Neural progenitor cell (in vitro differentiated cells): ENCODE results near the gene SMU1. TPM values are rescaled to one million over a fixed set of nuclear protein-coding genes. Genes with fewer than 3 reads are reported as not detected.

Experiments used
- DNase-seq: peaks from one replicate; pipeline ENCODE4 v3.0.0-alpha.2; 2016; ENCODE audit warnings: low spot score
- H2AFZ ChIP-seq: fragments of 200-600 bp; sonication (generic); replicated peaks from 2 replicates; pipeline ENCODE4 v1.6.1; 2016; ENCODE audit warnings: antibody characterized with exemption
- H3F3A ChIP-seq: fragments of 200-600 bp; sonication (generic); 2 replicates; pipeline ENCODE4 v1.6.1; 2016; ENCODE audit warnings: antibody characterized with exemption, low read depth
- H3K27ac ChIP-seq: fragments of 200-600 bp; sonication (generic); 2 replicates; pipeline ENCODE4 v1.5.1; 2016; ENCODE audit warnings: mild to moderate bottlenecking
- H3K27me3 ChIP-seq: fragments of 200-600 bp; sonication (generic); 2 replicates; pipeline ENCODE4 v1.6.1; 2016; ENCODE audit warnings: mild to moderate bottlenecking, moderate library complexity
- H3K36me3 ChIP-seq: fragments of 200-600 bp; sonication (generic); 2 replicates; pipeline ENCODE4 v1.5.1; 2016
- H3K4me1 ChIP-seq: fragments of 200-600 bp; sonication (generic); 2 replicates; pipeline ENCODE4 v1.6.1; 2016; ENCODE audit warnings: mixed run types
- H3K4me2 ChIP-seq: fragments of 200-600 bp; sonication (generic); 2 replicates; pipeline ENCODE4 v1.6.1; 2016
- H3K4me3 ChIP-seq: fragments of 200-600 bp; sonication (generic); 2 replicates; pipeline ENCODE4 v1.5.1; 2016
- H3K79me2 ChIP-seq: fragments of 200-600 bp; sonication (generic); 2 replicates; pipeline ENCODE4 v1.6.1; 2016; ENCODE audit warnings: low read depth
- H3K9ac ChIP-seq: fragments of 200-600 bp; sonication (generic); 2 replicates; pipeline ENCODE4 v1.6.1; 2016
- H3K9me3 ChIP-seq: fragments of 200-600 bp; sonication (generic); 2 replicates; pipeline ENCODE4 v1.5.1; 2016; ENCODE audit warnings: low read depth
- H4K20me1 ChIP-seq: fragments of 200-600 bp; sonication (generic); 2 replicates; pipeline ENCODE4 v1.6.1; 2016; ENCODE audit warnings: low read depth
- H3K27ac Mint-ChIP-seq: 3 replicates; pipeline ENCODE4 v1.8.0; 2021; ENCODE audit warnings: mixed read lengths
- H3K27me3 Mint-ChIP-seq: 2 replicates; pipeline ENCODE4 v1.8.0; 2022; ENCODE audit warnings: low read depth, mild to moderate bottlenecking, inconsistent platforms, moderate library complexity, mixed read lengths; ENCODE audit not compliant: insufficient read depth
- H3K36me3 Mint-ChIP-seq: 3 replicates; pipeline ENCODE4 v1.8.0; 2021; ENCODE audit warnings: mixed read lengths
- H3K4me1 Mint-ChIP-seq: 3 replicates; pipeline ENCODE4 v1.8.0; 2021; ENCODE audit warnings: mixed read lengths
- H3K4me3 Mint-ChIP-seq: 3 replicates; pipeline ENCODE4 v1.8.0; 2021; ENCODE audit warnings: mild to moderate bottlenecking, moderate library complexity, mixed read lengths
- H3K9me3 Mint-ChIP-seq: 3 replicates; pipeline ENCODE4 v1.8.0; 2020; ENCODE audit warnings: mixed read lengths
- CTCF ChIP-seq: fragments of 200-600 bp; sonication (generic); IDR thresholded peaks from 2 replicates; pipeline ENCODE4 v1.5.1; 2017; ENCODE audit warnings: antibody characterized with exemption, mild to moderate bottlenecking
- EZH2 ChIP-seq: fragments of 200-600 bp; sonication (generic); IDR thresholded peaks from 2 replicates; pipeline ENCODE4 v1.6.1; 2017; ENCODE audit warnings: antibody characterized with exemption, mild to moderate bottlenecking, moderate library complexity
- EZH2phosphoT487 ChIP-seq: fragments of 200-600 bp; sonication (generic); IDR thresholded peaks from 2 replicates; pipeline ENCODE4 v1.6.1; 2017; ENCODE audit warnings: antibody characterized with exemption
- total RNA-seq: library from RNA; depleted of rRNA; stranded (reverse); fragments of >200 nt; gene quantifications from 2 replicates; pipeline ENCODE4 v1.2.3, GENCODE V29; 2015; ENCODE audit warnings: low replicate concordance

Gene SMU1
- total RNA-seq, 1 donor from 2014 or later, result 34.9 TPM

- no peaks in the 10 kb centered on the region for H3K79me2 ChIP-seq
- H3K4me1 ChIP-seq, result peaks cover 6% of the 10 kb centered on the region
- peaks cover 2% of the 10 kb centered on the region for H3K4me1 Mint-ChIP-seq
These were observed 32.0 kb upstream of the SMU1 start for GRCh38 chr9:33108472-33108871.

GRCh38 chr9:33107762-33108161, 31.3 kb upstream of the SMU1 start:
- H3K36me3 Mint-ChIP-seq, result no peaks in the 10 kb centered on the region
- no peak overlapping the region for H3K4me3 Mint-ChIP-seq
- Histone ChIP-seq H3K4me2 (no peak overlapping the region), H3K27me3 (no peaks in the 10 kb centered on the region), H3K27ac (no peak overlapping the region), H3K4me1 (peaks cover 10% of the 10 kb centered on the region), H2AFZ (no peak overlapping the region), H3K36me3 (no peaks in the 10 kb centered on the region), H3K9ac (no peak overlapping the region), H3K79me2 (no peaks in the 10 kb centered on the region), H4K20me1 (no peaks in the 10 kb centered on the region), H3F3A (no peaks in the 10 kb centered on the region), H3K4me3 (no peak overlapping the region), H3K9me3 (no peaks in the 10 kb centered on the region)
- peaks cover 6% of the 10 kb centered on the region for H3K4me1 Mint-ChIP-seq
- H3K27me3 Mint-ChIP-seq, result no peaks in the 10 kb centered on the region
- no peaks in the 10 kb centered on the region for H3K9me3 Mint-ChIP-seq
- no peak for DNase-seq
- H3K27ac Mint-ChIP-seq, result no peak overlapping the region
- TF ChIP-seq EZH2phosphoT487, result no peak
- TF ChIP-seq EZH2, result no peak
- TF ChIP-seq CTCF, result no peak

More at GRCh38 chr9:33108472-33108871, 32.0 kb upstream of the SMU1 start:
- Histone ChIP-seq H2AFZ (no peak overlapping the region), H3K4me2 (no peak overlapping the region), H3K9ac (no peak overlapping the region), H3K36me3 (no peaks in the 10 kb centered on the region), H3K4me3 (no peak overlapping the region), H3K27me3 (no peaks in the 10 kb centered on the region), H4K20me1 (no peaks in the 10 kb centered on the region), H3K9me3 (no peaks in the 10 kb centered on the region), H3K27ac (no peak overlapping the region), H3F3A (no peaks in the 10 kb centered on the region)
- no peak overlapping the region for H3K4me3 Mint-ChIP-seq
- peaks cover 2% of the 10 kb centered on the region for H3K36me3 Mint-ChIP-seq
- no peak overlapping the region for H3K27ac Mint-ChIP-seq
- no peaks in the 10 kb centered on the region for H3K27me3 Mint-ChIP-seq
- DNase-seq, result no peak
- TF ChIP-seq CTCF (no peak), EZH2phosphoT487 (no peak), EZH2 (no peak)
- no peaks in the 10 kb centered on the region for H3K9me3 Mint-ChIP-seq

GRCh38 chr9:33106827-33107621, 30.6 kb upstream of the SMU1 start:
- DNase-seq, result no peak
- H3K27ac ChIP-seq, result no peak overlapping the region
- H3K36me3 ChIP-seq, result no peaks in the 10 kb centered on the region
- Mint-ChIP-seq H3K9me3 (no peaks in the 10 kb centered on the region), H3K27ac (no peak overlapping the region), H3K36me3 (no peaks in the 10 kb centered on the region), H3K4me3 (no peak overlapping the region), H3K27me3 (peaks cover 2% of the 10 kb centered on the region), H3K4me1 (peaks cover 6% of the 10 kb centered on the region)
- H3K4me3 ChIP-seq, result no peak overlapping the region
- peaks cover 10% of the 10 kb centered on the region for H3K4me1 ChIP-seq
- no peak for TF ChIP-seq CTCF
- TF ChIP-seq EZH2phosphoT487, result no peak
- no peak for TF ChIP-seq EZH2
- H4K20me1 ChIP-seq, result no peaks in the 10 kb centered on the region
- H3F3A ChIP-seq, result no peaks in the 10 kb centered on the region
- H3K9me3 ChIP-seq, result no peaks in the 10 kb centered on the region
- no peaks in the 10 kb centered on the region for H3K27me3 ChIP-seq
- no peak overlapping the region for H3K9ac ChIP-seq
- no peak overlapping the region for H2AFZ ChIP-seq
- H3K4me2 ChIP-seq, result no peak overlapping the region
- no peaks in the 10 kb centered on the region for H3K79me2 ChIP-seq
